Trophoblast cell (in vitro differentiated cells and primary cell): ENCODE measurements around the gene PHKG1. TPM values are rescaled to one million over a fixed set of nuclear protein-coding genes. Genes with fewer than 3 reads are reported as not detected.
"Not testable (repeated sequence)": the region's sequence is repeated elsewhere in the genome, so short reads cannot be mapped to it uniquely, and the experiment has no call there.

Experiments
- DNase-seq, 2 donors: peaks; one replicate each; pipeline ENCODE4 v3.0.0-alpha.2; 2016
- H2AFZ ChIP-seq: 2 replicates; pipeline ENCODE4 v1.6.1; 2013; ENCODE audit warnings: low read length, moderate library complexity, mild to moderate bottlenecking; ENCODE audit not compliant: insufficient read depth, poor library complexity
- H2AK5ac ChIP-seq: 2 replicates; pipeline ENCODE4 v1.6.1; 2013; ENCODE audit warnings: mild to moderate bottlenecking, low read length
- H2BK120ac ChIP-seq: 2 replicates; pipeline ENCODE4 v1.6.1; 2013; ENCODE audit warnings: low read length, mild to moderate bottlenecking, moderate library complexity; ENCODE audit not compliant: insufficient read depth, poor library complexity
- H2BK12ac ChIP-seq: 2 replicates; pipeline ENCODE4 v1.6.1; 2013; ENCODE audit warnings: mild to moderate bottlenecking, low read length, moderate library complexity
- H2BK5ac ChIP-seq: 2 replicates; pipeline ENCODE4 v1.6.1; 2013; ENCODE audit warnings: low read length, low read depth, moderate library complexity, mild to moderate bottlenecking; ENCODE audit not compliant: poor library complexity
- H3K14ac ChIP-seq: 2 replicates; pipeline ENCODE4 v1.6.1; 2013; ENCODE audit warnings: mild to moderate bottlenecking, low read length
- H3K18ac ChIP-seq: 2 replicates; pipeline ENCODE4 v1.6.1; 2013; ENCODE audit warnings: mild to moderate bottlenecking, low read length
- H3K23ac ChIP-seq: 2 replicates; pipeline ENCODE4 v1.6.1; 2013; ENCODE audit warnings: low read length
- H3K27ac ChIP-seq: 2 replicates; pipeline ENCODE4 v1.5.1; 2013; ENCODE audit warnings: low read depth, mild to moderate bottlenecking, inconsistent platforms, low read length, moderate library complexity
- H3K27me3 ChIP-seq: 2 replicates; pipeline ENCODE4 v1.6.1; 2013; ENCODE audit warnings: inconsistent platforms, mild to moderate bottlenecking, low read length, moderate library complexity; ENCODE audit not compliant: insufficient read depth
- H3K36me3 ChIP-seq, 2 experiments: 1 replicate in 1 of 2; 2 replicates in 1 of 2; pipeline ENCODE4 v1.6.1; 2013; ENCODE audit warnings: low read length in 2 of 2, mild to moderate bottlenecking in 2 of 2, moderate library complexity in 1 of 2; ENCODE audit not compliant: insufficient read depth in 2 of 2, control insufficient read depth in 1 of 2
- H3K4ac ChIP-seq: 2 replicates; pipeline ENCODE4 v1.6.1; 2013; ENCODE audit warnings: low read depth, mild to moderate bottlenecking, low read length, moderate library complexity
- H3K4me1 ChIP-seq, 2 experiments: 1 replicate in 1 of 2; 2 replicates in 1 of 2; pipeline ENCODE4 v1.6.1; 2013; ENCODE audit warnings: low read length in 2 of 2, mild to moderate bottlenecking in 2 of 2, moderate library complexity in 1 of 2; ENCODE audit not compliant: insufficient read depth in 2 of 2, control insufficient read depth in 1 of 2
- H3K4me2 ChIP-seq: 2 replicates; pipeline ENCODE4 v1.6.1; 2013; ENCODE audit warnings: inconsistent platforms, mild to moderate bottlenecking, low read length, moderate library complexity
- H3K4me3 ChIP-seq: 2 replicates; pipeline ENCODE4 v1.5.1; 2013; ENCODE audit warnings: mild to moderate bottlenecking, low read depth, low read length, inconsistent platforms
- H3K79me1 ChIP-seq: one replicate; pipeline ENCODE4 v1.6.1; 2013; ENCODE audit warnings: low read length
- H3K79me2 ChIP-seq: 2 replicates; pipeline ENCODE4 v1.6.1; 2013; ENCODE audit warnings: low read length, mild to moderate bottlenecking; ENCODE audit not compliant: control insufficient read depth, insufficient read depth, poor library complexity
- H3K9ac ChIP-seq: 2 replicates; pipeline ENCODE4 v1.6.1; 2013; ENCODE audit warnings: mild to moderate bottlenecking, low read length
- H3K9me3 ChIP-seq: 2 replicates; pipeline ENCODE4 v1.6.1; 2013; ENCODE audit warnings: low read depth, mild to moderate bottlenecking, control low read depth, inconsistent platforms, low read length; ENCODE audit not compliant: insufficient read depth
- H4K12ac ChIP-seq: 2 replicates; pipeline ENCODE4 v1.6.1; 2013; ENCODE audit warnings: low read depth, mild to moderate bottlenecking, low read length, moderate library complexity
- H4K8ac ChIP-seq: 2 replicates; pipeline ENCODE4 v1.6.1; 2013; ENCODE audit warnings: low read depth, mild to moderate bottlenecking, low read length, moderate library complexity
- H4K91ac ChIP-seq: one replicate; pipeline ENCODE4 v1.6.1; 2013; ENCODE audit warnings: low read depth, mild to moderate bottlenecking, low read length, moderate library complexity
- WGBS: extraction: QIAGEN DNeasy Blood & Tissue Kit; methylation state at CpG from one replicate; pipeline ENCODE4 v1.1.7; 2013; ENCODE audit warnings: missing lambda C conversion rate; ENCODE audit not compliant: insufficient read length, insufficient coverage; ENCODE audit errors: extremely low coverage; 5-methylcytosine and 5-hydroxymethylcytosine counted together
- polyA plus RNA-seq: library from polyadenylated mRNA; stranded (reverse); fragments of 200-250 nt; gene quantifications from 2 replicates; pipeline ENCODE4 v1.2.3, GENCODE V29; 2013

The PHKG1 gene
- polyA plus RNA-seq, result 0.06 and 0.07 TPM in 2 replicates

DNA sequence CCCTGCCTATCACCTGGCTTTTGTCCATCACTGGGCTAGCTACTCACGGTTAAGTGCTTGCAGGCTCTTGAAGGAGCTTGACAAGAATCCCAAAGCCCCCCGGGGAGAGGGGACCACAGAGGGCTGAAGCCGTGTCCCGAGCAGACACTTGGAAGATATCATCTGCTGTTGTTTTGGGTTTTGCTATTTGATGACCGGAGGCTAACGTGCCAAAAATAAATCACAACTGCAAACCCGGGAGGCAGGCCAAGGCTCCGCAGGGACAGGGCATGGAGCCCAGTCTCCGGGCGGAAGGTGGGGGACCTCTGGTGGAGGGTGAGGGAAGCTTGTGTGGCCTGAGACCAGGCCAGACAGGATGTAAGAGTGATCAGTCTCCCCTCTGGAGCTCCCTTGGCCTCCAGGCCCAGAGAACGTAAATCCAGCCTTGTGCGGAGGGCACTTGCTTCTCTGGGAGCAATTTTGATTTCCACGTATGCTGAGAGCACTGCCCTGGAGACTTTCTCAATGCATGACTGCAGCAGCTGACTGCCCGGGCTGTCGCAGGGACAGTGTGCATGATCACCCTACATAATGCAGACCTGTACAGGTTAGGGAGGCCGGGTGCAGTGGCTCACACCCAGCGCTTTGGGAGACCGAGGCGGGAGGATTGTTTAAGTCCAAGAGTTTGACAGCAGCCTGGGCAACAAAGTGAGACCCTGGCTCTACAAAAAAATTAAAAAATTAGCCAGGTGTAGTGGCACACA lies at the start of gene PHKG1:
Gene PHKG1, minus strand, starts transcription at position 164 of the 743 bp plus-strand sequence. CDS start 4,011 bp downstream, outside the sequence.
- H3K4me3 ChIP-seq, result no peak within 1 kb of the TSS
- no peaks in the 10 kb centered on the region for H3K79me1 ChIP-seq
- H3K27ac ChIP-seq, result no peak within 1 kb of the TSS
- no CpG with 5 or more reads among the region's 19 CpGs for WGBS
- H4K12ac ChIP-seq, result no peak within 1 kb of the TSS
- H4K91ac ChIP-seq, result no peak within 1 kb of the TSS
- H3K4ac ChIP-seq, result no peak within 1 kb of the TSS
- H3K27me3 ChIP-seq, result no peaks in the 10 kb centered on the region
- no peaks in the 10 kb centered on the region for H3K4me1 ChIP-seq
- no peak within 1 kb of the TSS for H2BK12ac ChIP-seq
- no peak within 1 kb of the TSS for H2BK5ac ChIP-seq
- H3K18ac ChIP-seq, result no peak within 1 kb of the TSS
- H3K23ac ChIP-seq, result no peak within 1 kb of the TSS
- no peaks in the 10 kb centered on the region for H3K79me2 ChIP-seq
- H3K36me3 ChIP-seq, result no peaks in the 10 kb centered on the region
- no peaks in the 10 kb centered on the region for H3K9me3 ChIP-seq
- H3K9ac ChIP-seq, result no peak within 1 kb of the TSS
- H2AK5ac ChIP-seq, result no peak within 1 kb of the TSS
- H2BK120ac ChIP-seq, result no peak within 1 kb of the TSS
- H4K8ac ChIP-seq, result no peak within 1 kb of the TSS
- no peak within 1 kb of the TSS for H3K4me2 ChIP-seq
- DNase-seq, result peak in 1 of 2 donors; percentile 17
- no peak within 1 kb of the TSS for H2AFZ ChIP-seq
- no peak within 1 kb of the TSS for H3K14ac ChIP-seq

DNA sequence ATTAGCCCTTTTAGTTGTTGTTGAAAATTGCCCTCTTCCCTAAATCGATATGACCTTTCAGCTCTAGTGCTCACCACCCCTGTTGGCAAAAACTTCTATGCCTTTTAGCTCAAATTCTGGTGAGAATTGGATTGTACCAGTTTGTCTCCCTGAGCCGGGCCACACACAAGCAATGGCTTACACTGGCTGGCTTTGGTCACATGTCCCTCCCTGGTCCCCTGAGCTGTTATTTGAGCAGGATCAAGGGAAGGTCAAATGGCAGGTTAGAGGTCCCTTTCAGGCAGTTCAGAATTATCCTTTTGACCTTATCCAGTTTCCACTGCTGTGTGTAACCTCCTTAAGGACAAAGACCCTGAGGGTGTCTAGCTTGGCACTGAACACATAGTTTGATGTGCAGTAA lies 38.3 kb upstream of the PHKG1 start:
- H2AFZ ChIP-seq, H4K12ac ChIP-seq, DNase-seq, H2AK5ac ChIP-seq, H3K18ac ChIP-seq, H4K91ac ChIP-seq, H2BK12ac ChIP-seq, H3K9ac ChIP-seq, H3K4ac ChIP-seq, H2BK5ac ChIP-seq, H3K4me1 ChIP-seq, H3K79me1 ChIP-seq, H3K4me2 ChIP-seq, H3K79me2 ChIP-seq, H3K27me3 ChIP-seq, H2BK120ac ChIP-seq, H3K4me3 ChIP-seq, H4K8ac ChIP-seq, H3K36me3 ChIP-seq, H3K23ac ChIP-seq, H3K27ac ChIP-seq, H3K14ac ChIP-seq: not testable (repeated sequence)
- no CpG with 5 or more reads among the region's 2 CpGs for WGBS
- H3K9me3 ChIP-seq, result peaks cover 12% of the 10 kb centered on the region

DNA sequence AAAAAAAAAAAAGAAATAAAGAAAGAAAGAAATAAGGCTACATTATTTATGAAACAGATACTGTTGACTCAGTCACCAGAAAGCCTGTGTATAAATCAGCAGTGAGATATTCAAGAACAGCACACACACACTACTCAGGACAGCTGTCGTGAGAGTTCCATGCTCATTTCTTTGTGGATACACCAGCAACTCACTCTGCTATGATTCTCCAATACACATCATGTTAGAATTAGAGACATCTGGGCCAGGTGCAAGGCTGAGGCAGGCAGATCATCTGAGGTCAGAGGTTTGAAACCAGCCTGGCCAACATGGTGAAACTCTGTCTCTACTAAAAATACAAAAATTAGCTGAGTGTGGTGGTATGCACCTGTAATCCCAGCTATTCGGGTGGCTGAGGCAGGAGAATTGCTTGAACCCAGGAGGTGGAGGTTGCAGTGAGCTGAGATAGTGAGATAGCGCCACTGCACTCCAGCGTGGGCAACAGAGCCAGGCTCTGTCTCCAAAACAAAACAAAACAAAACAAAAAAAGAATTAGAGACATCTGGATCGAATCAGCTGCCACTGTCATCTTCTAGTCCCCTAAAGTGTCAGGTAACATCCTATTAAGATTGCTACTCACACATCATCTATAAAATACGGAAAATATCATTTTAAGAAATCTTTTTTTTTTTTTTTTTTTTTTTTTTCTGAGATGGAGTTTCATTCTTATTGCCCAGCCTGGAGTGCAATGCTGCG lies 34.7 kb upstream of the PHKG1 start:
- H3K14ac ChIP-seq, result no peak overlapping the region
- H3K79me2 ChIP-seq, result no peaks in the 10 kb centered on the region
- H3K18ac ChIP-seq, result no peak overlapping the region
- no peak overlapping the region for H2AFZ ChIP-seq
- WGBS, result no CpG with 5 or more reads among the region's 7 CpGs
- no peak overlapping the region for H4K8ac ChIP-seq
- no peak overlapping the region for H3K4me2 ChIP-seq
- no peak overlapping the region for H2AK5ac ChIP-seq
- H3K4ac ChIP-seq, result no peak overlapping the region
- no peak overlapping the region for H4K12ac ChIP-seq
- H2BK5ac ChIP-seq, result no peak overlapping the region
- peak; percentile 48 to 74 for DNase-seq
- H3K4me1 ChIP-seq, result no peaks in the 10 kb centered on the region
- H3K27me3 ChIP-seq, result no peaks in the 10 kb centered on the region
- no peak overlapping the region for H4K91ac ChIP-seq
- H3K23ac ChIP-seq, result no peak overlapping the region
- no peak overlapping the region for H2BK120ac ChIP-seq
- no peaks in the 10 kb centered on the region for H3K36me3 ChIP-seq
- H3K9me3 ChIP-seq, result peaks cover 27% of the 10 kb centered on the region
- no peak overlapping the region for H3K9ac ChIP-seq
- no peak overlapping the region for H2BK12ac ChIP-seq
- H3K4me3 ChIP-seq, result no peak overlapping the region
- no peak overlapping the region for H3K27ac ChIP-seq
- no peaks in the 10 kb centered on the region for H3K79me1 ChIP-seq

DNA sequence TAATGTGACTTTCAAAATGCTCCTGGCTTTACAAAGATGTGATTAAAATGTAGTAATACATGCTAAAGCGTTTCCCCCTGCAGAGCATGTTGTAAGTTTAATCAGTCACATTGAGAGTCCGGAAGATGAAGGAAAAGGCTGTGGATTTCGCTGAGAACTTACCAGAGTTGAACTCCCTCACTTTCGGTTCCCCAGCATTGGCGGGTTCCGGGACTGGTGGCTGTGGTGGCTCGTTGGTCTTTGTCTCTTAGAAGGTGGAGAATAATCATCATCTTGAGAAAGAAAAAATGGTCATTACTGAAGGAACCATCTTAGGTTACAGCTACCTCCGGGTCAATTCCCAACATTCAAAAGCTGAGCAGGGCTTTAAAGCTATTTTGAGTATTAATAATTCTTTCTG lies 33.1 kb upstream of the PHKG1 start:
- DNase-seq, result peak in 1 of 2 donors; percentile 29
- no peaks in the 10 kb centered on the region for H3K4me1 ChIP-seq
- no peak overlapping the region for H4K91ac ChIP-seq
- H3K27me3 ChIP-seq, result no peaks in the 10 kb centered on the region
- H3K79me1 ChIP-seq, result no peaks in the 10 kb centered on the region
- no peak overlapping the region for H2BK120ac ChIP-seq
- no peak overlapping the region for H2BK5ac ChIP-seq
- no peak overlapping the region for H3K4me3 ChIP-seq
- H3K18ac ChIP-seq, result no peak overlapping the region
- no peak overlapping the region for H3K23ac ChIP-seq
- no peaks in the 10 kb centered on the region for H3K36me3 ChIP-seq
- H3K9me3 ChIP-seq, result peaks cover 33% of the 10 kb centered on the region
- H3K9ac ChIP-seq, result no peak overlapping the region
- H3K79me2 ChIP-seq, result no peaks in the 10 kb centered on the region
- no peak overlapping the region for H3K27ac ChIP-seq
- no peak overlapping the region for H2AFZ ChIP-seq
- no CpG with 5 or more reads among the region's 8 CpGs for WGBS
- H3K4me2 ChIP-seq, result no peak overlapping the region
- H4K12ac ChIP-seq, result no peak overlapping the region
- H2AK5ac ChIP-seq, result no peak overlapping the region
- no peak overlapping the region for H2BK12ac ChIP-seq
- H3K14ac ChIP-seq, result no peak overlapping the region
- H3K4ac ChIP-seq, result no peak overlapping the region
- H4K8ac ChIP-seq, result no peak overlapping the region
